GM18870 (cell line): ENCODE data around the gene TRAPPC2L.

Source experiments
- ATAC-seq: cut with Tn5 transposase; IDR thresholded peaks from one replicate; pipeline ENCODE4 v1.9.1; 2021; ENCODE audit warnings: moderate library complexity; ENCODE audit not compliant: unreplicated experiment

TRAPPC2L gene

DNA sequence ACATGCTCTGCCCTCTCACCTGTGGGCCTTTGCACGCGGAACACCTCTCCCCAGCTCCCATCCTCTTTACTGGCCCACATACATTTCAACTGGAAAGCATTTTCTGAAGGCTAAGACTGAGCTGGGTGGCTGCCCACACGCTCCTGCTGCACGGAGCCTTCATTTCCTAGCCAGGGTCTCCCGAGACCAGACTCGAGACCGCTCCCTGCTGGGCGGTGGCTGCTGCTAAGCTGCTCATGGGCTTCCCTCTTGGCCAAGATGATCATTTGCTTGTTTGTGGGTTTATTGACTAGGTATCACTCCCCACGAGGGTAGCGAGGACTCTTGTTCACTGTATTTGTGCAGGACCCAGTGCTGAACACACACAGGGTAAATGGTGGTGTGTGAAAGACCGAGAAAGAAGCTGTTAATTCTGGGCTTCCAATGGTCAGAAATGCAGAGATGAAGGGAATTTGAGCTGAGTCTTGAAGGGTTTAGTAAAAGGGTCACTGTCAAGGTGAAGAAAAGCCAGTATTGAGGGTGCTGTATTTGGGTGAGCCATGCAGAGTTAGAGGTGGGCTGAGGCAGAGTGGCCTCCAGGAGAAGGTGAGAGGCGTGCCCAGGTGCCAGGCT is 907 bp downstream of the TRAPPC2L start:
- no peak for ATAC-seq

GRCh38 chr16:88859381-88860091 is 2.6 kb downstream of the TRAPPC2L start:
- no peak for ATAC-seq

DNA sequence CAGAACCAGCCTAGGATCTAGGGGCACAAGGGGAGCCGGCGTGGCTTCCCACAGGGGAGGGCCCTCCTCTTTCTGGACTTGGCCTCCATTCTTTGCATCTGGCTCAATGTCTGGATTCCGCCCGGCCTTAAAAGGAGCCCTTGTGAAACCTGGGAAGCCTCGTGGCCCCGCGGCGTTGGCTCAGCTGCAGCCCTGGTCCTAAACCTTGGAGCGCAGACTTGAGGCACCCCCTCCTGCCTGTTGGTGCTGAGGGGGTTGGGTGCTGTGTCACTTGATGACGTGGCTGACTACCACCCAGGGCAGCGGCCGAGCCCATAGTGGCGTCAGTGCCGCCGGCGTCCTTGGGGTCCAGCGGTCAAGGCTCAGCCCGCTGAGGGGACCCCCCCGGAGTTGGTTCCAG is 4.4 kb downstream of the TRAPPC2L start:
- ATAC-seq, result no peak

DNA sequence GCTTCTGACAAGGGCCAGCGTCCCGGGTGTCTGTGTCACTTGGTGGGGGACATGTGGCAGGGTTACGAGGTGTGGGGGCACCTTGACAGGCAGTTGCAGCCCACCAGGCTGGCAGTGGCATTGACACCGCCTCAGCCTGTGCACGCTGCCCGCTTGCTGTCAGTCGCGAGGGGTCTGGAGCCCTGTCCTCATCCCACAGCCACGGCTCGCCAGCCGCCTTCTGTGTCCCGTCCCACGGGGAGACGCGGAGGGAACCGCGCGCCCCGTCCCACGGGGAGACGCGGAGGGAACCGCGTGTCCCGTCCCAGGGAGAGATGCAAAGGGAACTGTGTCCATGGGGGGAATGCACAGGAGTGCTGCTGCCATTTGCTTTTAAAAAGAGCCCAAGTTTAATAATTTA is 6.0 kb downstream of the TRAPPC2L start:
- no peak for ATAC-seq

DNA sequence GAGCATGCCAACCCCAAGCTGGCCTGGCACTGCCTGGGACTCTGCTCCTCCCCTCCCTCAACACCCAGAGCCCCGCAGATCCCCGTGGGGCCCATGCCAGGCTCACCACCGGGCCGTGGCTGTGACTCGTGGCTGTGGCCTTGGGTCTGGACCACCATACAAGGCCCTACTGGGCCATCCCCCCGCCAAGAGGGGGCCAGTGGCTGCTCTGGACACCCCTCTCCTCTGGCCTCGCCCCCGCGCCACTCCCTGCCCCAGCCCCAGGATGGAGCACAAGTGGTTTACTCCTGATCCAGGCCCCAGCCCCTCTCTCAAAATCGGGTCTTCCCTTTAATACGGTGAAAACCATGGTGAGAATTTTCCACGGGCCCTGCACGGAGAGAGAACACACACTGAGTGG is 6.5 kb downstream of the TRAPPC2L start:
- no peak for ATAC-seq

- ATAC-seq, result no peak
Measured at GRCh38 chr16:88864099-88864498, 7.2 kb downstream of the TRAPPC2L start.

DNA sequence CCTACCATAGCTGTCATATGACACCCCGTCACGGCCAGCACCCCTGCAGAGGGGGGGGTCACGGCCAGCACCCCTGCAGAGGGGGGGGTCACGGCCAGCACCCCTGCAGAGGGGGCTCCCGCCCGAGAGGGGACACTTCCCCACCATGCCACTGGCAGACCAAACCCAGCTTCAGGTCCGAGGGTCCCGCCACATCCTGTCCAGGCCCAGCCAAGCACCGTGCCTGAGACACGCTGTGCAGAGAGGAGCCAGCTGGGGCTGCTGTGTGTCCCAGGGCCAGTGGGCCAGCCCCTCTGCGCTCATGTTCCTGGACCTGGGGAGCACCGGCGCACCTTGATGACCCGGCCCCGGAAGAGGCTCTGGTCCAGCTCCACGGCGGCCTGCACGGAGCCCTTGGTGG is 7.6 kb downstream of the TRAPPC2L start:
- no peak for ATAC-seq

DNA sequence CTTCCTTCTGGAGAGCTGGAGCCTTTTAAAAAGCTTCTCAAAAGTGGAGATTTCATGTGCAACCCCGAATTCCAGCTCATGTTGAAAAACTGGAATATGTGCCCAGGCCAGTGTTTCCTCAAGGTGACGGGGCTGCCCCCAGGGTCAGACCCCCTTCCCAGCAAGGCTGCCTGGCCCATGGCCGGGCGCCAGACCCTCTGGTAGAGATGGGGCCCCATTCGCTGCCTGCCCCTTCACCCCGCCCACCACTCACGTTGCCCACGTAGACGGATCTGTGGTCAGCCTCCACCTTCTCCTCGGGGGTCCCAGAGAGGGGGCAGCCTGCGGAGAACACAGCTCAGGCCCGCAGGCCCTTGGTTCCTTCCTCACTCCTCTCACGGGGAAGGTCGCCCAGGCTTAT is 8.4 kb downstream of the TRAPPC2L start:
- ATAC-seq, result no peak

DNA sequence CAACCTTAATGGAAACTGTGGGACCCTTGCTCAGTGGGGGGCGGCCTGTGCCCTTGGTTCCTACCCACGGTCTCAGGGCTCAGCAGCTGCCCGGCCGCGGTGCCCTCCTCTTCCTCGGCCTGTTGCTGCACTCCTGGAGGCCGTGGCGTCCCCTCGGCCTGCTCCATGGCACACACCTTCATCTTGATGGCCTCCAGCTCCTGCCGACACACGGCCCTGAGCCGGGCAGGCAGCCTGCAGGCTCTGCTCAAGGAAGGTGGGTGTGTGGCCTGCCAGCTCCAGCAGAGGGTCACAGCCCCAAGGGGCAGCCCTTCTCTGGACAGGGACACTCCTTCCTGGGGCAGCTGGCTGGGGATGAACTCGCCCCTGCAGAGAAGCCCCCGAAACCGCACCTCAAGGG is 8.8 kb downstream of the TRAPPC2L start:
- no peak for ATAC-seq

DNA sequence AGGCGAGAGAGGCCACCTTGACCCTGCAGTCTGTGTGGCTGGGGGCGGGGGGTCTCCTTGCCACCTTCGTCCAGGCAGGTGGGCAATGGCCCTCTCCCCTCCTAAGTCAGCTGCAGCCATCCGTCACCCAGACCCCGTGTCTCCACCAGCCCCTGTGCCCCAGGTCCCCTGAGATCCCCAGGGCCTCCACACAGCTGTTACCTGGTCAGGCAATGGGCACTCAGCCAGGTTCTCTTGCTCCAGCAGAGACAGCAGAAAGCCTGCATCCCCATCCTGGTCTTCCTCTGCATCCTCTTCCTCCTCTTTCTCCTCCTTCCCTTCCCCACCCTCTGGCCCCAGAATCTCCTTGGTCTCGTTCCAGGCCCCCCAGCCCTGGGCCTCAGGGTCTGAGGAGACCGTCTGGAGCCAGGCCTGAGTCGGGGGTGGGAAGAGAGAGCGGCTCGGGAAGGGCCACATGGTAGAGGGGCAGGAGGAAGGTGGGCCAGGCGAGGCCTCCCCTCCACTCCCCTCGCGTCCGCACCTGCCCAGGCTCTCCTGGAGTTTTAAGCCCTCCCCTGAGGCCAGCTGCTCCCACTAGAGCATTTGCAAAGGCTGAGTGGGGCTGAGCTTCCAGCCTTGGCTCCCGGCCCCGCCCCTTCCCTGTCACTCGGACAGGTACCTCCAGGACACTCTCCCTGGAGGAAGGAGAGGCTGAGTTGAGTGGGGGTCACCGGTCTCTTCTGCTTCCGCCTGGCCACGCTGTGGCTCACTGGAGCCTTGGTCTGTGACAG is 9.4 kb downstream of the TRAPPC2L start, which contains the start of gene PABPN1L:
Gene PABPN1L, minus strand, starts transcription at position 510 of the 770 bp plus-strand sequence. Its CDS starts 54 bp downstream, at position 456.
- ATAC-seq, result no peak

DNA sequence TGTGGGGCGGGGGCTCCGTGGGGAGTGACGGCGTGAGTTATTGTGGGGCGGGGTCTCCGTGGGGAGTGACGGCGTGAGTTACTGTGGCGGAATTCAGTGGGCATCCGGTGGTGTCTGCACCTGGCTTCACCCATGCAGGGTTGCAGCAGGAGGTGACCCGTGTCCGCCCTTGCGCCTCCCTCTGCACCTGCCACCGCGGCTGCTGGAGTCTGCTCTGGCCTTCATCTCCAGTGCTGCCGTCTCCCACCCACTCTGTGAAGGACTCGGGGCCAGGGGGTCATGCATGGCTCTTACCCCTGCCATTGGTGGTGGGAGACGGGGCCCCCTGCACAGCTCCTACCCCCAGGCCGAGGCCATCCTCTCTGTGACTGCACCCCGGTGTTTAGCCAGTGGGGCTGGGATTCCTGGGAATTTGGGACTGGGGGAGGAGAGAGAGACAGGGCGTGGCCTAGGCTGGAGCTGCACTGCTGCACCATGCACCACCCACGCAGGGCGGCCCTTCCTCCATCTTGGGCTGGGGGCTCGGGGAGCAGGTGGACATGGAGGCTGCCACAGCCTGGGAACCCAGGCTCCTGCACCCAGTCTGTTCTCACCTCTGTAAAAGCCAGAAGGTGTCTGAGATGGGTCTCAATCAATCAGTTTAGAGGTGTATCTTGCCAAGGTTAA is 10.8 kb downstream of the TRAPPC2L start:
- ATAC-seq, result no peak

DNA sequence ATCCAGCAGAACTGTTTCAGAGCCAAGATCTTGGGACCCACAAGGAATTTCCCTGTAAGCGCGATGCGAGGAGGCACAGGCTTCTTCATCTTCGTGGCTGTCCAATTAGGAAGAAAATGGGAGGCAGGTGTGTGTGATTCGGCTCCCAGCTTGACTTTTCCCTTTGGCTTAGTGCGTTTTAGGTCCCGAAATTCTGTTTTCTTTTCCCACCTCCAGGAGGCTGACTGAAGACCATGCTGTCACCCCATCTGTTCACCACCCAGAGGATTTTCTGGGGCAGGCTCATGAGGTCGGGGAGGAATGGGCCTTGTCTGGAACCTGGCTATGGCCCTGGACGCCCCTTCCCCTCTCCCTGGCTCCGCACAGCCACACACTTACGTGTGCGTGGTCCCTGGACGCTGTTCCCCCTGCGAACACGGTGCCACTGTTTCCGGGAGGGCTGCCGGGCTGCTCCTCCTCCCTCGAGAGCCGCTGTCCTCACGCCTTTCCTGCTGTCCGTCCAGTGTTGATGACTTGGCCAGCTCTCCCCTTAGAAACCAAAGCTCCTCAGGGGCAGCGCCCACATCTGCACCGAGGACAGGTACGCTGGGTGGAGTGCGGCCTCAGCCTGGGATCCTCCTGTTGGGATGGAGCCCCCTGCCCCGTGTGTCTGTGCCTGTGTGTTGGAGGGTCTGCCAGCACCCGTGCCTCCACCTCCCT is 12.2 kb downstream of the TRAPPC2L start:
- ATAC-seq, result no peak

GRCh38 chr16:88869673-88869980 is 12.7 kb downstream of the TRAPPC2L start:
- ATAC-seq, result no peak

- ATAC-seq, result no peak
Measured at GRCh38 chr16:88870608-88871348, 13.9 kb downstream of the TRAPPC2L start.

GRCh38 chr16:88871349-88871702 is 14.4 kb downstream of the TRAPPC2L start:
- no peak for ATAC-seq

GRCh38 chr16:88871730-88872416 is 14.9 kb downstream of the TRAPPC2L start:
- ATAC-seq, result no peak

DNA sequence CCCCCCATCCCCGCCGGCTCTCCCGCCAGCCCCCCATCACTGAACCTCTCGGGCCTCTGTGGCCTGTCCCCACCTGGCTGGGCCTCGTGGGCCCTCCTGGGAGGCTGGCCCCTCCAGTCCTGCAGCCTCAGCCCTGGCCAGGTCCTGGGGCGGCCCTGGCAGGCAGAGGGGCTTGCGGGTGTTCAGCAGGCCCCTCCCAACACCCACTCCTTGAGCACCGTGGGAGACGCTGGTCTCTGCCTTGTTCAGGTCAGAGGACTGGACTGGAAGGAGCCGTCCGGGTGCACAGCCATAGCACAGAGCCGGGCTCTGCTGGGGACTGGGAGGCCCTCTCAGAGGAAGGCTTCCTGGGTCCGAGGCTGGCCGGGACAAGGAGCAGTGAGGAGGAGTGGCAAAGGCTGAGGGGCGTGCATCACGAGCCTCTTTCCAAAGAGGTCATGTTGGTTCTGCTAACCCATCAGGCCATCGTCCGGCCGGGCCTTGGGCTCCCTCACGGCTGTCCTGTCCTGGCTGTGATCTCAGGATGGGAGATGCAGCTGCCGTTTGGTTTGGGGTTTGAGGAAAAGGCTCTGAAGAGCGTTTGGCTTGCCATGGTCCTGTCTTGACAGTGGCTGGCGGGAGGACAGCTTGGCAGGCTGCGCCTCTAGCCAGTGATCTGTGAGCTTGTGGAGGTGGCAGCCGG is 15.9 kb downstream of the TRAPPC2L start:
- ATAC-seq, result no peak

GRCh38 chr16:88874938-88875599 is 18.1 kb downstream of the TRAPPC2L start:
- ATAC-seq, result no peak
